Amniotic stem cell (primary cell): ENCODE results near the gene FAM118A.
"Not testable (repeated sequence)": the region's sequence is repeated elsewhere in the genome, so short reads cannot be mapped to it uniquely, and the experiment has no call there.

Experiments used
- DNase-seq: peaks from one replicate; lab custom pipeline; 2025; lab: John Stamatoyannopoulos, UW

FAM118A gene

DNA sequence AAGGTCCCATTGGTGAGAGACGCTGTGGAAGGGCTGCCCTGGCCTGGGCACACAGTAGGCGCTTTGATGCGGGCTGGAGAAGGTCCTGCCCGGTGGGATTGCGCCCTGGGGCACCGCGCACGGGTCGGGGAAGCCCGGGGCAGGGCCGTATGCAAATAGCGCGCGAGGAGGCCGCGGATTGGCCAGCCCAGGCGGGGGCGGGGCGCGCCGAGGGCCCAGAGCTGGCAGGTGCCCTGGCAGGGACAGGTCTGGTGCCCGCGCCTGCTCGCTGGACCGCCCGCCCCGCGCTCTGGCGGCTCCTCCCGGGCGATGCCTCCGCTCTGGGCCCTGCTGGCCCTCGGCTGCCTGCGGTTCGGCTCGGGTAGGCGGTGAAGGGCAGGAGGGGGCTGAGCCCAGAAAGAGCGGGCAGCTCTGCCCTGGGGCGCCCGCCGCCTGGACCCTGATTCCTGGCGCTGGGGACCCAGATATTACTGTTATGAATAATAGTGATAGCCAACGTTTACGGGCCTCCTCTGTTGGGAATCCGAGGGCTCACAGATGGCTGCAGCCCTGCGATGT lies 24.9 kb upstream of the FAM118A start, which contains the start of gene UPK3A:
UPK3A (plus strand) TSS at position 245 of the 558 bp plus-strand sequence; CDS start at position 310, 65 bp downstream.
- DNase-seq, result no peak

- DNase-seq, result no peak
These were observed 24.3 kb upstream of the FAM118A start for GRCh38 chr22:45285263-45286058.

DNA sequence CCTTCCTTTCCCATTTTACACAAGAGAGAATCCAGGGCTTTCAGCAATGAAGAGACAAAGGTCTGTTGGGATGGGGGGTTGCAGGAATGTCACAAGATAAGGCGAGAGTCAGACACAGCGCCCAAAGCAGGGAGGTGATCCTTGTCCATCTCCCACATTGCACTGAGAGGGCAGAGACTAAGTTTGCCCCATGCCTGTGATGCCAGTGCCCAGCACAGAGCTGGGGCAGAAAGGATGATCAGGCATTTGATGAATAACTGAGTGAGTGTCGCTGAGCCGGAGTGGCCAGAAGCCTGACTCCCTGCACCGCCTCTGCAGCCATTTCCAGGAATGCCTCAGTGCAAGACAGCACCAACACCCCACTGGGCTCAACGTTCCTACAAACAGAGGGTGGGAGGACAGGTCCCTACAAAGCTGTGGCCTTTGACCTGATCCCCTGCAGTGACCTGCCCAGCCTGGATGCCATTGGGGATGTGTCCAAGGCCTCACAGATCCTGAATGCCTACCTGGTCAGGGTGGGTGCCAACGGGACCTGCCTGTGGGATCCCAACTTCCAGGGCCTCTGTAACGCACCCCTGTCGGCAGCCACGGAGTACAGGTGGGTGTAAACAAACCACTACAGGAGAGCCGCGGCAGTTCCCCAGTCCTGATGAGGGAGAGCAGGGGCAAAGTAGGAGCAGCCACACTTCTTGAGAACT lies 22.7 kb upstream of the FAM118A start:
- DNase-seq, result no peak

- no peak for DNase-seq
These were observed 19.3 kb upstream of the FAM118A start for GRCh38 chr22:45290410-45290936.

GRCh38 chr22:45291061-45291930 lies 18.4 kb upstream of the FAM118A start:
- no peak for DNase-seq

GRCh38 chr22:45291931-45292290 lies 17.8 kb upstream of the FAM118A start:
- DNase-seq, result no peak

DNA sequence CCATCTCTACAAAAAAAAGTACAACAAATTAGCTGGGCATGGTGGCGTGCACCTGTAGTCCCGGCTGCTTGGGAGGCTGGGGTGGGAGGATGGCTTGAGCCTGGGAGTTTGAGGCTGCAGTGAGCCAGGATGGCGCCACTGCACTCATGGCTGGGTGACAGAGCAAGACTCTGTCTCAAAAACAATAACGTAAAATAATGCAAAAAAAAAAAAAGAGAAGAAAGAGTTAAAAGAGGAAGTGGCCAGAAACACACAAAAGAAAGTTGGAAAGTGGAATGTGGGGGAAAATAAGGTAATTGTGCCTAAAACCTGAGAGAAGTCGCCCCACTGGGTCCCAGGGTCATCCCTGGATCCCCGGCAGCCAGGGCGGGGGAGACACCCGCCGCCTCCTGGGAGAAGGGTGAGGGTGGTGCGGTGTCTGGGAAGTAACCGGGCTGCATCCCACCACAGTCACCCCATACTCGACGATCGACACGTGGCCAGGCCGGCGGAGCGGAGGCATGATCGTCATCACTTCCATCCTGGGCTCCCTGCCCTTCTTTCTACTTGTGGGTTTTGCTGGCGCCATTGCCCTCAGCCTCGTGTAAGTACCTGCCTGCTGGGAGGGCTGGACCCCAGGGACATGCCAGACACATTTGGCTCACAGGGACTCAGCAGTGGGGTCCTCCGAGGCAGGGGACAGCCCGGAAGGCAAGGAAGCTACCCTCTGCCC lies 16.8 kb upstream of the FAM118A start:
- DNase-seq, result no peak

DNA sequence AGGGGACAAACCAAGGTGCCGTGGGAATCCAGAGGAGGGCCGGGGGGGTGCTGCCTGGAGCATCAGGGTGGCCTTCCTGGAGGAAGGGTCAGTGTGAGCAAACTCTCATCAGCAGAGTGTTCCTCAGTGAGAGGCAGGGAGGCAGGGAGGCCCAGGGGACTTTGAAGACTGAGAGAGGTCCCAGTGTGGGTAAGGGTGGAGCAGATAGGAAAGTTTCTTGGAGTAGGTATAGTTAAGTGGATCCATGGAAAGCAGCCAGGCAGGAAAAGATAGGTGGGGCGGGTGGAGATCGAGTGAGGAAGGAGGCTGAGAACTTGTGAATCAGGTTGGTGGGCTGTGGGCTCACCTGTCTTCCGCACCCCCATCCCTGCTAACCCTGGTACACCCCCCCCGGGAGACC lies 15.7 kb upstream of the FAM118A start:
- DNase-seq, result no peak

- DNase-seq, result not testable (repeated sequence)
These were observed 14.7 kb upstream of the FAM118A start for GRCh38 chr22:45295004-45295403.

- DNase-seq, result no peak
These were observed 14.2 kb upstream of the FAM118A start for GRCh38 chr22:45295492-45295891.

- no peak for DNase-seq
These were observed 13.0 kb upstream of the FAM118A start for GRCh38 chr22:45296628-45297297.

DNA sequence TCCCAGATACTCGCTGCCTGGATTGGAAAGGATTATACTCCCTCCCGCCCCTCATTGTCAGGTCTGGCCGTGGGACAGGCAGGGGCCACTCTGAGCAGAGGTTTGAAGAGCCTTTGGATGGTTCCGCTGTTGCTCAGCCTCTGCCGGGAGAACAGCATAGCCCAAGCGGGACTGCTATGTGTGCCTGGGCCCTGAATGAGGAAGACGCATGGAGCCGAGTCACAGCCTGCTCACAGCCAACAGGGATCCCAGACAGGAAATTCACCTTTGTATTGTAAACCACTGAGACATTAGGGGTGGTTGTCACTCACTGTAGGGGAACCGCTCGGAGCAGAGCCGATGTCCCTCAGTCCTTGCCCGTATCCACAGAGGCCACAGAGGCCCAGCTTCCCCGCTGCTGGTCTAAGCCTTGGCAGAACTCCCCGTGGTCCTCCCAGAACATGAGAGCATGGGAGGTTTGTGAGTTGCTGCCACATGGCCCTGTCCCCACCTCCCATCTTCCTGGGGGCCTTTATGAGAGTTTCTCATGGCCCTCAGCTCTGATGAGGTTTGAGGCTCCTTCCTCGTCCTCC lies 10.7 kb upstream of the FAM118A start:
- DNase-seq, result no peak

GRCh38 chr22:45302751-45303150 lies 7.0 kb upstream of the FAM118A start:
- no peak for DNase-seq

DNA sequence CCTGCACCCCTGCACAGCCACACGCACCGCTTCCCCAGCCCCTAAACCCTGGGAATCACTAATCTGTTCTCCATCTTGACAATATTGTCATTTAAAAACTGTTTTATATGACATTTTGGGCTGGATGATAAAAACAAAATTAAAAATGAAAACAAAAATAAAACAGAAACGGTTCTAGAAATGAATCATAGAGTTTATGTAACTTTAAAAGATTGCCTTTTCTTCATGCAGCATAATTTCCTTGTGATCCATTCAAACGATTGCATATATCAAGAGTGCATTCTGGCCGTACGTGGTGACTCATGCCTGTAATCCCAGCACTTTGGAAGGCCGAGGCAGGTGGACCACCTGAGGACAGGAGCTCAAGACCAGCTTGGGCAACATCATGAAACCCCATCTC lies 6.6 kb upstream of the FAM118A start:
- no peak for DNase-seq

- DNase-seq, result no peak
These were observed 4.8 kb upstream of the FAM118A start for GRCh38 chr22:45304971-45305370.

DNA sequence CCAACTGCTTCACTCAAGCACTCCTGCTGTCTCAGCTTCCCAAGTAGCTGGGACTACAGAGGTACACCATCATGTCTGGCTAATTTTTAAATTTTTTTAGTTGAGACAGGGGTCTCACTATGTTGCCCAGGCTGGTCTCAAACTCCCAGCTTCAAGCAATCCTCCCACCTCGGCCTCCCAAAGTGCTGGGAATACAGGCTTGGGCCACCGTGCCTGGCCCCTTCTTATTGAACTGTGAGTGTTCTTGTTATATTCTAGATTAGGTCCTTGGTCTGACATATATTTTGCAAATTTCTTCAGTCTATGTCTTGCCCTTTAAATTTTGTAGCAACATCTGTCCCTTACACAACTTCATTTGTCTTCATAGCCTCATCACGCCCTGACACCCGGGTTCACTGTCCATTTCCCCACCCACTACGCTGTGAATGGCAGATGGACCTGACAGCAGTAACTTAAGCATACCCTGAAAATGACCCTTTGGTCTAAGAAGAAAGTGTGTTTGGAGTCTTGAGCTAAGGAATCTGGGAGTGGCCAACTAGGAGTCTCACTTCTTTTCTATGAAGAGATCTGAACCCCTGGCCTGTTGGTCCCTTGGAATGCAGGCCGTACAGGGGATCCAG lies 4.2 kb upstream of the FAM118A start:
- DNase-seq, result no peak

DNA sequence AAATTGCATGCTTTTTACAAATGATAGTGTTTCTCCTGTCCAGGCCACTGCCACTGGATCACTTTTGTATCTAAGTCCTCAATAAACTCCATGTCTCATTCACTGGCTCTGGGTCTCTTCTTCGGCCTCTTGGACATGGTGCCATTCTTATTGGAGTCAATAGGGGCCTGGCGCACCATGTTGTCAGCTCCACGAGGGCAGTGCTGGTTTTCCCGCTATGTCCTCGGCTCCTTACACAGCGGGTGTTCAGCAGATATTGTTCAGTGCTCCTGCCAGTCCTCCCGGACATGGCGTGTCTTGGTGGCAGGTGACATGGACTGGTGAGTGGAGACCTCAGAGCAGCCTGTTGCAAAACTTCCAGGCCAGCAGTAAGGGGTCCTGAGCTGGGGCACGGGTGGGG lies 3.6 kb upstream of the FAM118A start:
- no peak for DNase-seq

GRCh38 chr22:45308391-45308956 lies 1.3 kb upstream of the FAM118A start:
- DNase-seq, result no peak

GRCh38 chr22:45308957-45309421 lies 745 bp upstream of the FAM118A start:
- no peak for DNase-seq
